Measurements from ENCODE around the gene FIBCD1.

FIBCD1 gene

DNA sequence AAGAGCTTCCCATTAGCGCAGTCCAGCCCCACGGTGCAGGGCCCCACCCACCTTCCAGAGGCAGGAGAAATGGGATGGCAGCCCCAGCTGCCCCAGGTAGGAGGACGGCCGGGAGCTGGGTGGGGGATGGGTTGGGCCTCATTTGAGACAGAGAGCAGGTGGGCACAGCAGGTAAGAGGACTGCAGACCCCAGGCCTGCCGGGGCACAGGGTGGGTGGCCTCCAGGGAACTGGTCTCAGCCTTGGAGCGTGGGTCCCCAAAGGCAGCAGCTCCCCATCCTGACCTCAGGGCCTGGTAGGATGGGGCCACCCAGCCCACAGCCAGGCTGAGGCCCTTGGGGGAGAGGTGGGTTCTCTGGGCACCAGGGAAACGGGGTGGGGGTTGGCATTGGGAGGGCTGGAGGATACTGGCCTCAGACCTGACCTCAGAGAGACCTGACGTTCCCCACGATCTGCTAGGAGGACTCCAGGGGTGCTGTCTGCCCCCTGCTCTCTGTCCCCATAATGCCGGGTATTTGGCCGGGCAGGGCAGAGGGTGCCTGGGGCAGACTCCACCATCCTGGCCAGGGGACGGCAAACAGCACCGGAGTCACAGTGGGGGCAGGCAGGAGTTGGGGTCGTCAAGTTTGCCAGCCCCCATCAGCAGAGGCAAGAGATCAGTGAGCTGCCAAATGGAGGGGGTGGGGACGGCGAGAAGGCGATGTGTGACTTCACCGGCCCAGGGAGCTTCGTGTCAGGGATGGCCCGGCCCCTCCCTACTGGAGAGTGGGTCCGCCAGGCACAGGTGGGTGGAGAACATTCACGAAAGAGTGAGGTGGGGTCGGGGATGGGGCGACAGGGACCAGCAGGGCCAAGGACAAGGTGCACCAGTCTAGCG, 35.6 kb downstream of the FIBCD1 start:
- Histone ChIP-seq H2AK5ac (ENCODE audit: low read depth, low read length) (peak overlapping the region; percentile 79), H4K8ac (ENCODE audit: low read depth, low read length) (no peak overlapping the region), H3K9ac (ENCODE audit: low read depth, low read length, poor library complexity) (no peak overlapping the region), H3K27me3 (ENCODE audit: control insufficient read depth in 3 of 3, insufficient read depth in 3 of 3, low read depth in 1 of 3, low read length in 3 of 3) (peaks cover 0 to 61% (median 0%) of the 10 kb centered on the region in 3 experiments), H3K4me1 (ENCODE audit: control insufficient read depth in 2 of 2, insufficient read depth in 1 of 2, low read depth in 1 of 2, low read length in 2 of 2) (peaks cover 3 to 4% of the 10 kb centered on the region in 2 donors), H3K27ac (replicated peaks; ENCODE audit: low read length) (no peak overlapping the region), H3K4me2 (ENCODE audit: insufficient read depth, low read length, poor library complexity, severe bottlenecking) (no peak overlapping the region), H3K14ac (ENCODE audit: low read length) (no peak overlapping the region), H3K4me3 (ENCODE audit: low read length in 2 of 2) (no peak overlapping the region), H2BK15ac (ENCODE audit: low read length) (peak overlapping the region; percentile 55), H2BK120ac (ENCODE audit: low read depth, low read length) (no peak overlapping the region), H3K18ac (ENCODE audit: low read length) (peak overlapping the region; percentile 67), H3K79me1 (ENCODE audit: low read depth, low read length) (no peaks in the 10 kb centered on the region), H3K36me3 (replicated peaks in 1 of 2; ENCODE audit: control insufficient read depth in 2 of 2, insufficient read depth in 2 of 2, low read length in 2 of 2) (no peaks in the 10 kb centered on the region), H3K9me3 (replicated peaks in 1 of 2; ENCODE audit: control insufficient read depth in 2 of 2, insufficient read depth in 1 of 2, low read depth in 1 of 2, low read length in 2 of 2) (no peaks in the 10 kb centered on the region), H2AFZ (ENCODE audit: low read length) (no peak overlapping the region), H3K23ac (ENCODE audit: low read depth, low read length, poor library complexity) (peak overlapping the region; percentile 92), H2BK5ac (ENCODE audit: low read length) (peak overlapping the region; percentile 59), H3K4ac (ENCODE audit: low read length) (no peak overlapping the region), H2BK12ac (ENCODE audit: low read length) (no peak overlapping the region), H4K91ac (ENCODE audit: low read depth, low read length, poor library complexity) (no peak overlapping the region)
- WGBS, 2 donors (ENCODE audit: extremely low coverage in 2 of 2, insufficient read length in 2 of 2, insufficient replicate concordance in 1 of 2), result no CpG with 5 or more reads among the region's 25 CpGs
- DNase-seq (ENCODE audit: low spot score), result no peak

- H3K4ac ChIP-seq (ENCODE audit: low read length), result no peak overlapping the region
- no peaks in the 10 kb centered on the region for H3K9me3 ChIP-seq (replicated peaks in 1 of 2; ENCODE audit: control insufficient read depth in 2 of 2, insufficient read depth in 1 of 2, low read depth in 1 of 2, low read length in 2 of 2)
- peak overlapping the region; percentile 91 for H2BK15ac ChIP-seq (ENCODE audit: low read length)
- no peak overlapping the region for H3K4me3 ChIP-seq (ENCODE audit: low read length in 2 of 2)
- H4K8ac ChIP-seq (ENCODE audit: low read depth, low read length), result no peak overlapping the region
- no CpG with 5 or more reads among the region's 27 CpGs for WGBS, 2 donors (ENCODE audit: extremely low coverage in 2 of 2, insufficient read length in 2 of 2, insufficient replicate concordance in 1 of 2)
- H3K18ac ChIP-seq (ENCODE audit: low read length), result peak overlapping the region; percentile 80
- peak overlapping the region; percentile 79 for H2AK5ac ChIP-seq (ENCODE audit: low read depth, low read length)
- H3K9ac ChIP-seq (ENCODE audit: low read depth, low read length, poor library complexity), result peak overlapping the region; percentile 75
- peaks cover 0 to 61% (median 0%) of the 10 kb centered on the region in 3 experiments for H3K27me3 ChIP-seq (ENCODE audit: control insufficient read depth in 3 of 3, insufficient read depth in 3 of 3, low read depth in 1 of 3, low read length in 3 of 3)
- no peak for DNase-seq (ENCODE audit: low spot score)
- H3K4me2 ChIP-seq (ENCODE audit: insufficient read depth, low read length, poor library complexity, severe bottlenecking), result no peak overlapping the region
- no peak overlapping the region for H3K27ac ChIP-seq (replicated peaks; ENCODE audit: low read length)
- H3K14ac ChIP-seq (ENCODE audit: low read length), result no peak overlapping the region
- no peak overlapping the region for H2BK120ac ChIP-seq (ENCODE audit: low read depth, low read length)
- no peaks in the 10 kb centered on the region for H3K79me1 ChIP-seq (ENCODE audit: low read depth, low read length)
- H4K91ac ChIP-seq (ENCODE audit: low read depth, low read length, poor library complexity), result no peak overlapping the region
- no peak overlapping the region for H2BK5ac ChIP-seq (ENCODE audit: low read length)
- peaks cover 3 to 4% of the 10 kb centered on the region in 2 donors for H3K4me1 ChIP-seq (ENCODE audit: control insufficient read depth in 2 of 2, insufficient read depth in 1 of 2, low read depth in 1 of 2, low read length in 2 of 2)
- H3K36me3 ChIP-seq (replicated peaks in 1 of 2; ENCODE audit: control insufficient read depth in 2 of 2, insufficient read depth in 2 of 2, low read length in 2 of 2), result no peaks in the 10 kb centered on the region
- peak overlapping the region; percentile 92 for H3K23ac ChIP-seq (ENCODE audit: low read depth, low read length, poor library complexity)
- H2BK12ac ChIP-seq (ENCODE audit: low read length), result peak overlapping the region; percentile 30
- H2AFZ ChIP-seq (ENCODE audit: low read length), result no peak overlapping the region
Observed at GRCh38 chr9:130902204-130903185, 36.6 kb downstream of the FIBCD1 start.

DNA sequence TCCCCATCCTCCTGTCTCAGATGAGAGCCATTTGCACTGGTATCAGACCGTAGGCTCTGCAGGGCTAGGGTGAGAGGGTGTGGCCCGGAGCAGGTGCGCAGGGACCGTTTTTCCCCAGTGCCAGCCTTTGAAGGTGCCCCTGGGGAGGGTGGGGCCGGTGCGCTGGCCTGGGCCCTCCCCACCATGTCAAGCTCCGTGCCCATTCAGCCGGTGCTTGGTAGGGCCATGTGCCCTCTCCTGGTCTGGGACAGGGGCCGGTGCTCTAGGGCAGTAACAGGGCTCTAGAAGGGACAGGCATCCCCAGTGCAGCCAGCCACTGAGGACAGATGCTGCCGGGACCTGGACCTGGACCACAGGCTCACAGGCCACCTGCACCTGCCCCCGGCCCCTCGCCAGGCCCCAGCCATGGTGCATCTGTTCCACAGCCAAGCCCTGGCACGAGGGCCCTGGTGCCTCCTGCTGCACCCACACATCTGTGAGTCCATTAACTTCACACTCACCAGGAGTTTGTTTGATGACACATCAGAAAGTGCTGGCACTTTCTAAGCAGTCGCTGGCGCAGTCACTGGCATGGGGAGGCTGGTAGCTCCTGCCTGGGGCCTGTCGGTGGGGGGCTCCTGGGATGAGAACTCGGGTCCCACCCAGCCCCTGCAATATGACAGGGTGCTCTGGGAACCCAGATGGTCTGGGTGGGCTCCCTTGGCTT, 37.4 kb downstream of the FIBCD1 start:
- Histone ChIP-seq H4K91ac (ENCODE audit: low read depth, low read length, poor library complexity) (no peak overlapping the region), H3K18ac (ENCODE audit: low read length) (peak overlapping the region; percentile 28), H3K79me1 (ENCODE audit: low read depth, low read length) (no peaks in the 10 kb centered on the region), H3K9me3 (replicated peaks in 1 of 2; ENCODE audit: control insufficient read depth in 2 of 2, insufficient read depth in 1 of 2, low read depth in 1 of 2, low read length in 2 of 2) (no peaks in the 10 kb centered on the region), H3K9ac (ENCODE audit: low read depth, low read length, poor library complexity) (no peak overlapping the region), H2BK5ac (ENCODE audit: low read length) (no peak overlapping the region), H3K27ac (replicated peaks; ENCODE audit: low read length) (no peak overlapping the region), H3K4me1 (ENCODE audit: control insufficient read depth in 2 of 2, insufficient read depth in 1 of 2, low read depth in 1 of 2, low read length in 2 of 2) (peaks cover 3 to 4% of the 10 kb centered on the region in 2 donors), H4K8ac (ENCODE audit: low read depth, low read length) (no peak overlapping the region), H2BK12ac (ENCODE audit: low read length) (no peak overlapping the region), H3K27me3 (ENCODE audit: control insufficient read depth in 3 of 3, insufficient read depth in 3 of 3, low read depth in 1 of 3, low read length in 3 of 3) (peaks cover 0 to 57% (median 0%) of the 10 kb centered on the region in 3 experiments), H3K4me3 (ENCODE audit: low read length in 2 of 2) (no peak overlapping the region), H2AK5ac (ENCODE audit: low read depth, low read length) (peak overlapping the region; percentile 66), H3K36me3 (replicated peaks in 1 of 2; ENCODE audit: control insufficient read depth in 2 of 2, insufficient read depth in 2 of 2, low read length in 2 of 2) (no peaks in the 10 kb centered on the region), H3K4me2 (ENCODE audit: insufficient read depth, low read length, poor library complexity, severe bottlenecking) (no peak overlapping the region), H2BK120ac (ENCODE audit: low read depth, low read length) (no peak overlapping the region), H3K23ac (ENCODE audit: low read depth, low read length, poor library complexity) (peak overlapping the region; percentile 89), H2AFZ (ENCODE audit: low read length) (no peak overlapping the region), H3K14ac (ENCODE audit: low read length) (no peak overlapping the region), H2BK15ac (ENCODE audit: low read length) (peak overlapping the region; percentile 91), H3K4ac (ENCODE audit: low read length) (peak overlapping the region; percentile 84)
- no CpG with 5 or more reads among the region's 17 CpGs for WGBS, 2 donors (ENCODE audit: extremely low coverage in 2 of 2, insufficient read length in 2 of 2, insufficient replicate concordance in 1 of 2)
- DNase-seq (ENCODE audit: low spot score), result no peak
